Calu3 (cell line): Measurements from ENCODE around the gene FLYWCH1. TPM values are rescaled to one million over a fixed set of nuclear protein-coding genes. Genes with fewer than 3 reads are reported as not detected.

Source experiments
- BruUV-seq: library from RNA; stranded (reverse); fragments of 400-500 nt; replicated peaks from 2 replicates; lab custom pipeline; 2021; lab: Mats Ljungman, UMichigan
- CTCF ChIA-PET: fragments of 300-600 bp; sonication (Branson Sonifier 250); formaldehyde crosslinking; loops from one replicate; lab custom pipeline; 2022; ENCODE audit warnings: antibody characterized with exemption; lab: Charles Lee
- DNase-seq: peaks from one replicate; pipeline ENCODE4 v3.0.0; 2022
- H3K27ac Mint-ChIP-seq: one replicate; pipeline ENCODE4 v1.8.0; 2022; ENCODE audit warnings: mixed read lengths; ENCODE audit not compliant: unreplicated experiment
- H3K27me3 Mint-ChIP-seq: one replicate; pipeline ENCODE4 v1.8.0; 2022; ENCODE audit warnings: mixed read lengths; ENCODE audit not compliant: unreplicated experiment
- H3K36me3 Mint-ChIP-seq: one replicate; pipeline ENCODE4 v1.8.0; 2022; ENCODE audit warnings: mild to moderate bottlenecking, moderate library complexity, mixed read lengths; ENCODE audit not compliant: insufficient read depth, unreplicated experiment
- H3K4me1 Mint-ChIP-seq: one replicate; pipeline ENCODE4 v1.8.0; 2022; ENCODE audit warnings: mild to moderate bottlenecking, low read depth, mixed read lengths; ENCODE audit not compliant: unreplicated experiment
- H3K4me3 Mint-ChIP-seq: one replicate; pipeline ENCODE4 v1.8.0; 2022; ENCODE audit warnings: mild to moderate bottlenecking, low read depth, moderate library complexity, mixed read lengths; ENCODE audit not compliant: unreplicated experiment
- H3K9me3 Mint-ChIP-seq: one replicate; pipeline ENCODE4 v1.8.0; 2022; ENCODE audit warnings: low read depth, mixed read lengths; ENCODE audit not compliant: unreplicated experiment
- intact Hi-C: fragments of 100-400 bp; cut with micrococcal nuclease; formaldehyde crosslinking; loops from one replicate; pipeline ENCODE4 v1.10.0; 2022; ENCODE audit not compliant: unreplicated experiment
- total RNA-seq: library from RNA; stranded (reverse); gene quantifications from 2 replicates; pipeline ENCODE4 v1.2.3, GENCODE V29; 2022
- TF ChIP-seq, protein P1 (sequence below): fragments of 200-600 bp; IDR thresholded peaks from one replicate; pipeline ENCODE4 v1.8.0; 2022; ENCODE audit warnings: antibody characterized with exemption; ENCODE audit not compliant: unreplicated experiment

FLYWCH1 gene
- total RNA-seq, 1 experiment from 2014 or later = 34.8 TPM

DNA sequence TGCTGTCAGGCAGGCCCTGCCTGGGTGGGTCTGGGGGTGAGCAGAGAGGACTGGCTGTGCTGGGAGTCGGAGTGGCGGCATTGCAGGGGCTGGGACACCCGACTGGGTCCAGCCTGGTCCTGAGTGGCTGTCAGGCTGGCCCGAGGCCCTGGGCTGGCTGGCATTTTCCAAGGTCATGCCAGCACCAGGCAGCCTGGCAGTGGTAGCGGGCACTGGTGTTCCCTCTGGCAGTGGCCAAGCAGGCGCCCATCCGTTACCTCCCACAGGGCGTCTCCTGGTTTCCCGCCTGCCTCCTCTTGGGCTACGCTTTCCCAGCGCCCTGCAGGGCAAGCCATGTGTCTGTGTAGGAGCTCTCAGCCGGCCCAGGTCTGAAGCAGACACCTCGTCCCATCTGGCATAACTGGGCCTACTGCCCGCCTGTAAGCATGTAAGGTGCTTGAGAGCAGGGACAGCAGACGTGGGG is 74.2 kb downstream of the FLYWCH1 start:
- Mint-ChIP-seq H3K9me3 (no peaks in the 10 kb centered on the region), H3K4me3 (no peak overlapping the region), H3K4me1 (peaks cover 25% of the 10 kb centered on the region), H3K27ac (no peak overlapping the region), H3K36me3 (peaks cover 25% of the 10 kb centered on the region), H3K27me3 (no peaks in the 10 kb centered on the region)
- CTCF ChIA-PET = no interaction called here
- DNase-seq = no peak
- TF ChIP-seq, protein P1, sequence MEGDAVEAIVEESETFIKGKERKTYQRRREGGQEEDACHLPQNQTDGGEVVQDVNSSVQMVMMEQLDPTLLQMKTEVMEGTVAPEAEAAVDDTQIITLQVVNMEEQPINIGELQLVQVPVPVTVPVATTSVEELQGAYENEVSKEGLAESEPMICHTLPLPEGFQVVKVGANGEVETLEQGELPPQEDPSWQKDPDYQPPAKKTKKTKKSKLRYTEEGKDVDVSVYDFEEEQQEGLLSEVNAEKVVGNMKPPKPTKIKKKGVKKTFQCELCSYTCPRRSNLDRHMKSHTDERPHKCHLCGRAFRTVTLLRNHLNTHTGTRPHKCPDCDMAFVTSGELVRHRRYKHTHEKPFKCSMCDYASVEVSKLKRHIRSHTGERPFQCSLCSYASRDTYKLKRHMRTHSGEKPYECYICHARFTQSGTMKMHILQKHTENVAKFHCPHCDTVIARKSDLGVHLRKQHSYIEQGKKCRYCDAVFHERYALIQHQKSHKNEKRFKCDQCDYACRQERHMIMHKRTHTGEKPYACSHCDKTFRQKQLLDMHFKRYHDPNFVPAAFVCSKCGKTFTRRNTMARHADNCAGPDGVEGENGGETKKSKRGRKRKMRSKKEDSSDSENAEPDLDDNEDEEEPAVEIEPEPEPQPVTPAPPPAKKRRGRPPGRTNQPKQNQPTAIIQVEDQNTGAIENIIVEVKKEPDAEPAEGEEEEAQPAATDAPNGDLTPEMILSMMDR = no peak
- BruUV-seq = no TSS peak
- intact Hi-C loops = no loop called here

DNA sequence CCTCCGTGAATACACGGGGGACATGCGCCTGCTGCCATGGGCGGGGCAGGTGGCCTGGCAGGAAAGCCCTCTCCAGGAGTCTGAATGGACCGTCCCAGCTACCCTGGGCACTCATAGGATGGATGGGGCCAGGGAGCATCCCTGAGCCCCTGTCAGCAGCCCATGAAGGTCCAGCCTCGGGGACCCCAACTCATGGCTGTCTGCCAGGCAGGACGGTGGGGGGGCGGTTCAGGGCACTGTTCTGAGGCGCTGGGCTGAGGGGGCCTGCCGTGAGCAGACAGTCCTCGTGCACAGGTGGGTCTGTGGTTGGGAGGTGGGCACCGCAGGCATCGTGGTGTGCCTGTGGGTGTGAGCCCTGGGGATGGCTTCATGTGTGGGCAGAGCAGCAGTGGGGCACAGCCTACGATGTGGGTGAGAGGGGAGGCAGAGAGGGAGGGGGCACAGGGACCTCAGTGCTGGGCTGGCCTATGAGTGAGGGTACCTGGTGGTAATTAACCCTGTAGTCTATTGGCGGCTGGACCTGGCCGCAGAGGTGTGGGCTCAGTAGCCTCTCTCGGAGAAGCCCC is 75.0 kb downstream of the FLYWCH1 start:
- intact Hi-C loops = no loop called here
- CTCF ChIA-PET = no interaction called here
- Mint-ChIP-seq H3K27ac (no peak overlapping the region), H3K36me3 (peaks cover 25% of the 10 kb centered on the region), H3K9me3 (no peaks in the 10 kb centered on the region), H3K27me3 (no peaks in the 10 kb centered on the region), H3K4me1 (peaks cover 20% of the 10 kb centered on the region), H3K4me3 (no peak overlapping the region)
- no peak for DNase-seq
- TF ChIP-seq, protein P1 = no peak
- no TSS peak for BruUV-seq

DNA sequence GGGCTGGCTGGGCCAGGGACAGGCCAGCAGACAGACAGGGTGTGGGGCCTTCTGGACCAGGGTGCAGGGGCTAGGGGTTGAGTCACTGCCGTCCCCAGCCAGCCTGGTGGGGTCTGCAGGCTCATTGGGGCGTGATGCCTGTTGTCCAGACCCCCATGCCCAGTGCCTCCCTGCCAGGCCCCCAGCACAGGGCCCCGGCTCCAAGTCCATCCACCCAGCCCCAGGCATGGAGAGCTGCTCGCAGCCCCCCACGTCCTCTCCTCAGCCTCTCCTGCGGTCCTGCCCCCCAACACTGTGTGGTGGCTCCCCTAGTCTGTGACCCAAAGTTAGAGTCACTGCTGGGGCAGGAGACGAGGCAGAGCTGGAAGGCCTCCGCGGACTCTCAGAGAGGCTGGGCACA is 75.6 kb downstream of the FLYWCH1 start:
- Mint-ChIP-seq H3K36me3 (peaks cover 23% of the 10 kb centered on the region), H3K4me3 (no peak overlapping the region), H3K4me1 (peaks cover 20% of the 10 kb centered on the region), H3K27ac (no peak overlapping the region), H3K27me3 (no peaks in the 10 kb centered on the region), H3K9me3 (no peaks in the 10 kb centered on the region)
- no TSS peak for BruUV-seq
- intact Hi-C loops = no loop called here
- CTCF ChIA-PET = interaction anchor here (1.3 kb wide), 1 partner anchor 17 kb away, joined by 3 read pairs; no protein-coding TSS in a partner anchor
- no peak for DNase-seq
- TF ChIP-seq, protein P1 = no peak

DNA sequence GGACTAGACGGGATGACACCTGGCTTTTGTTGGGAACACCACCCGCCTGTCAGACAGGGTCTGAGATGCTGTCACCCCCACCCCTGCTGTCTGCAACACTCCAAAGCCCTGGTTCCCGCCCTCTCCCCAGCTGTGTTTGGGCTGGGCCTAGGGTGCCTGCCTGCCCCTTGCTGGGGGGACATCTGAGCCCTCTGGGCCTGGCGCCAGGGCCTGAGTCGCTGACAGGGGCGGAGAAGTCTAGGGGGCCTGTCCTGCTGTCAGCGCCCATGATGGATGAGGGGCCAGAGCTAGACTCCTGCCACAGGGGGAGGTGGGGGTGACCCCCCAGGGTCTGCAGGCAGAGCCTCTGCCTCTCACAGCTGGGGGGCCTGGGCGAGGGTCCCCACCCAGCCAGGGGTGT is 76.1 kb downstream of the FLYWCH1 start:
- Mint-ChIP-seq H3K27ac (no peak overlapping the region), H3K9me3 (no peaks in the 10 kb centered on the region), H3K27me3 (no peaks in the 10 kb centered on the region), H3K4me3 (no peak overlapping the region), H3K36me3 (peaks cover 21% of the 10 kb centered on the region), H3K4me1 (peaks cover 16% of the 10 kb centered on the region)
- no TSS peak for BruUV-seq
- CTCF ChIA-PET = interaction anchor here (1.3 kb wide), 1 partner anchor 18 kb away, joined by 3 read pairs; no protein-coding TSS in a partner anchor
- TF ChIP-seq, protein P1 = no peak
- intact Hi-C loops = no loop called here
- DNase-seq = no peak
